C4-2B (cell line): ENCODE data around the gene PHKB.

Experiments used
- ZFX ChIP-seq: fragments of 450-650 bp; IDR thresholded peaks from 2 replicates; pipeline ENCODE4 v1.6.1; 2017
- TF ChIP-seq, protein P1 (sequence below): fragments of 450-650 bp; conservative IDR thresholded peaks from 2 replicates; pipeline ENCODE4 v1.5.1; 2017; ENCODE audit warnings: mild to moderate bottlenecking

DNA sequence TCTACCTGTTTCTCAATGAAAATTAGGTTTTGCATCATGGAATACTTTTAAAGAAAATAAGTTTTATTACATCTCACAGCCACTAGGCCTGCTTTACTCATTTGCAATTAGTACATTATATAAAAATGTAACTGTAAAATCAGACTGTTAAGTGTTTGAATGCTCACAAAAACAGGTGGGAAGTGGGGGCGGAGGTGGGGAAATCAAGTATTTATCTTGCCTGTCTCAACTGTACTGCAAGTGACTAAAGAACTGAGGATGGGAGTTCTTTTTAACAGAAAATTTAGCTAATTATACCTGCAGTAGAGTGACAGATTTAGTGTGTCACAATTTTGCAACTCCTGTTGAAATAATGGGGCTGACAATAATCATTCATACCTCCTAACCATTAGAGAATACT is 34.3 kb upstream of the PHKB start:
- TF ChIP-seq, protein P1, sequence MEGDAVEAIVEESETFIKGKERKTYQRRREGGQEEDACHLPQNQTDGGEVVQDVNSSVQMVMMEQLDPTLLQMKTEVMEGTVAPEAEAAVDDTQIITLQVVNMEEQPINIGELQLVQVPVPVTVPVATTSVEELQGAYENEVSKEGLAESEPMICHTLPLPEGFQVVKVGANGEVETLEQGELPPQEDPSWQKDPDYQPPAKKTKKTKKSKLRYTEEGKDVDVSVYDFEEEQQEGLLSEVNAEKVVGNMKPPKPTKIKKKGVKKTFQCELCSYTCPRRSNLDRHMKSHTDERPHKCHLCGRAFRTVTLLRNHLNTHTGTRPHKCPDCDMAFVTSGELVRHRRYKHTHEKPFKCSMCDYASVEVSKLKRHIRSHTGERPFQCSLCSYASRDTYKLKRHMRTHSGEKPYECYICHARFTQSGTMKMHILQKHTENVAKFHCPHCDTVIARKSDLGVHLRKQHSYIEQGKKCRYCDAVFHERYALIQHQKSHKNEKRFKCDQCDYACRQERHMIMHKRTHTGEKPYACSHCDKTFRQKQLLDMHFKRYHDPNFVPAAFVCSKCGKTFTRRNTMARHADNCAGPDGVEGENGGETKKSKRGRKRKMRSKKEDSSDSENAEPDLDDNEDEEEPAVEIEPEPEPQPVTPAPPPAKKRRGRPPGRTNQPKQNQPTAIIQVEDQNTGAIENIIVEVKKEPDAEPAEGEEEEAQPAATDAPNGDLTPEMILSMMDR: no peak
- TF ChIP-seq ZFX: no peak
